D721Med (cell line): ENCODE data around the gene AFAP1.

Source experiments
- DNase-seq: peaks from one replicate; pipeline ENCODE4 v3.0.0; 2011; ENCODE audit warnings: low spot score; ENCODE audit not compliant: insufficient read length
- FAIRE-seq: peaks from 2 replicates; lab custom pipeline; 2011; peaks lifted over from hg19 to GRCh38; lab: Jason Lieb, UNC
- TF ChIP-seq, protein P1 (sequence below): IDR thresholded peaks from 2 replicates; pipeline ENCODE4 v1.5.1; 2012; ENCODE audit warnings: mild to moderate bottlenecking, control low read depth; ENCODE audit not compliant: insufficient read depth; ENCODE audit errors: missing control alignments

Gene AFAP1

DNA sequence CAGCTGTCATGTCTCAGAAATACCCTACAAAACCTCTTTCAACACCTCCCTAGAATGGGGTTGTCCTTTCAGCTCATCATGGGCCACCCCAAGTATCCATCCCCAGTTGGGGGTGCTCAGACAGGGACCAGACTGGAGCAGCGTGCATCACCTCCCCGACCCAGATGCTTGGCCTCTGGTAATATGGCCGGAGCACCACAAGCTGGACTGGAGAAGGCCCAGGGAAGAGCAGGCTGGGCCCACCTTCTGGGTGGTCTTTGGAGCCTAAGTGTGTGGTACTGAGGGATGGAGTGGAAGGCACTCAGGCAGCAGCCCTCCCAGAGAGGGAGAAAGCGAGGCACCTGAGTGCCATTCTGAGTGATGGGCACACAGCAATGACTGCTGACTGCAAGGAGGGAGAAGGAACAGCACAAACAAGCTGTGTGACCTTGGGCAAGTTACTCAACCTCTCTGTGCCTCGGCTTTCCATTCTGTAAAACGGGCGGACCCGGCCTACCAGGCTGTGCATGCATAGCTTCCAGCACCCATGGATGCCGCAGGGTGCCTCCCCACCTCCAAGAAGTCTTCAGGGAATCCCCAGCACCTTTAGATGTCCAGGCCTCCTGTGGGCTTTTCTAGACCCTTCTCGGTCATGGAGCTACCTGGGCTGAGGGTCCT, 228.2 kb downstream of the AFAP1 start:
- no peak for DNase-seq
- TF ChIP-seq, protein P1, sequence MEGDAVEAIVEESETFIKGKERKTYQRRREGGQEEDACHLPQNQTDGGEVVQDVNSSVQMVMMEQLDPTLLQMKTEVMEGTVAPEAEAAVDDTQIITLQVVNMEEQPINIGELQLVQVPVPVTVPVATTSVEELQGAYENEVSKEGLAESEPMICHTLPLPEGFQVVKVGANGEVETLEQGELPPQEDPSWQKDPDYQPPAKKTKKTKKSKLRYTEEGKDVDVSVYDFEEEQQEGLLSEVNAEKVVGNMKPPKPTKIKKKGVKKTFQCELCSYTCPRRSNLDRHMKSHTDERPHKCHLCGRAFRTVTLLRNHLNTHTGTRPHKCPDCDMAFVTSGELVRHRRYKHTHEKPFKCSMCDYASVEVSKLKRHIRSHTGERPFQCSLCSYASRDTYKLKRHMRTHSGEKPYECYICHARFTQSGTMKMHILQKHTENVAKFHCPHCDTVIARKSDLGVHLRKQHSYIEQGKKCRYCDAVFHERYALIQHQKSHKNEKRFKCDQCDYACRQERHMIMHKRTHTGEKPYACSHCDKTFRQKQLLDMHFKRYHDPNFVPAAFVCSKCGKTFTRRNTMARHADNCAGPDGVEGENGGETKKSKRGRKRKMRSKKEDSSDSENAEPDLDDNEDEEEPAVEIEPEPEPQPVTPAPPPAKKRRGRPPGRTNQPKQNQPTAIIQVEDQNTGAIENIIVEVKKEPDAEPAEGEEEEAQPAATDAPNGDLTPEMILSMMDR = no peak
- FAIRE-seq = no peak

DNA sequence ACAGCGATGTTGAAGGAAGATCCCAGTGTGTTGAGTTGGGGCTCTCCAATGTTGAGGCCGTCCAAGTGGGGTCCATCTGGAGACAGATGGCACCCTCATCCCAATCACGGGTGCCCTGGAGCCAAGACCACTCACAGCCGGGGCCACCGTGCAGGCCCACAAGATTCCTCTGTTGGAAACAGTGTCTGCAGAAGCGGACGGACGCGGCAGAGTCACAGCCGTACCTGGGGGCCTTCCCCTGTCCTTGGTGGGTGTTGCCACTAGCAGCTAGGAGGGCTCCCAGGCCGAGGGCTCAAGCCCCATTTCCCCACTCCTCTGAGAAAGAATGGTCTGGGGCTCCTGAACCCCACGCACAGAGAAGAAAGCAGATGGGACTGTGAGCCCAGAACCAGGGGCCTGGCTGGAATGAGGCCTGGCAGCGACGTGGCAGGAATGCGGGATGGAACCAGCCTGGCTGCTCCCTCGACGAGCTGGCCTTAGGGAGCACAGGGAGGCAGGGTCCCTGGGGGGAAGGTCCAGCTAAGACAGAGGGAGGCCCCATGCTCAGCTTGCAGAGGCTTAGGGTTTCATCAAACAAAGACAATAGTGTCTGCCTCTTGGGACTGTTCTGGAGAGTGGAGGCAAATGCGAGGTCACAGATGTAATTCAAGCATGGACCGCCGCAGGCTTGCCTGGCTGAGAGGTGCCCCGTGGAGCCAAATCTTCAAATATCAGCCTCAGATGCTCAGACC, 228.9 kb downstream of the AFAP1 start:
- TF ChIP-seq, protein P1 = no peak
- FAIRE-seq (no peak), DNase-seq (no peak)

- no peak for DNase-seq
- FAIRE-seq = no peak
- TF ChIP-seq, protein P1 = no peak
Measured at GRCh38 chr4:7710126-7710525, 229.5 kb downstream of the AFAP1 start.

DNA sequence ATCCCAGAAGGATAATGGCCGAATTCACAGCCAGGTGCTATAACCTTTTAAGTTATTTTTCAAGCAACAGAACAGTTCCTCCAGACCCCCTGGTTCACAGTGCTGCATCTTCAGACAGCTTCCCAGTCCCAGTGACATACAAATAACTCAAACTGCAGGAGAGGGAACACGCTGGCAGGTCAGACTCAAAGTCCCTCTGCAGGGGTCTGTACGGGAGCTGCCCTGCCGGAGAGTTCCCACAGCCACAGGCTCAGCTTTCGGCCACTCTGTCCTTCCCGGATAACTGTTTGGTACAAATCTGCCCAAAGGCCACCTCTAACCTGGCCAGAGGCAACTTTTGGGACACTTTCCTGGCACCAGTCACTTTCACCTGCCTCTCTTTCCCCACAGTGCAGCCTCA, 230.2 kb downstream of the AFAP1 start:
- TF ChIP-seq, protein P1 = no peak
- FAIRE-seq (no peak), DNase-seq (no peak)

GRCh38 chr4:7708981-7709380, 230.7 kb downstream of the AFAP1 start:
- DNase-seq (no peak), FAIRE-seq (no peak)
- TF ChIP-seq, protein P1 = no peak
